Right kidney (tissue), 1 donor: ENCODE measurements around the gene NAV1.
A peak's percentile ranks its signal among the peaks of the same experiment; 100 is the strongest.
"Not testable (repeated sequence)": the region's sequence is repeated elsewhere in the genome, so short reads cannot be mapped to it uniquely, and the experiment has no call there.

Experiments used
- DNase-seq: peaks from one replicate; pipeline ENCODE4 v3.0.0-alpha.2; 2016

NAV1 gene

GRCh38 chr1:201504179-201504631 is 34.7 kb upstream of the NAV1 start:
- DNase-seq: no peak

GRCh38 chr1:201504799-201505502 is 34.0 kb upstream of the NAV1 start:
- no peak for DNase-seq

- DNase-seq: peak; percentile 42
Measured at GRCh38 chr1:201505503-201505890, 33.4 kb upstream of the NAV1 start.

- peak; percentile 61 for DNase-seq
Measured at GRCh38 chr1:201506092-201506491, 32.8 kb upstream of the NAV1 start.

GRCh38 chr1:201506557-201507359 is 32.2 kb upstream of the NAV1 start, which contains the start of gene CSRP1:
Gene CSRP1 (minus strand): TSS chr1:201507123. CDS start chr1:201496303, 10,820 bp downstream.
- peak; percentile 85 for DNase-seq

- no peak for DNase-seq
Measured at GRCh38 chr1:201507360-201507675, 31.6 kb upstream of the NAV1 start.

- DNase-seq: no peak
Measured at GRCh38 chr1:201508809-201509208, 30.1 kb upstream of the NAV1 start.

GRCh38 chr1:201509601-201510374 is 29.1 kb upstream of the NAV1 start:
- no peak for DNase-seq

- no peak for DNase-seq
Measured at GRCh38 chr1:201510734-201511133, 28.2 kb upstream of the NAV1 start.

- no peak for DNase-seq
Measured at GRCh38 chr1:201511396-201511940, 27.5 kb upstream of the NAV1 start.

- peak; percentile 72 for DNase-seq
Measured at GRCh38 chr1:201511941-201512539, 26.9 kb upstream of the NAV1 start.

GRCh38 chr1:201513498-201514243 is 25.3 kb upstream of the NAV1 start:
- no peak for DNase-seq

- no peak for DNase-seq
Measured at GRCh38 chr1:201514466-201514865, 24.5 kb upstream of the NAV1 start.

GRCh38 chr1:201515062-201515750 is 23.7 kb upstream of the NAV1 start:
- no peak for DNase-seq

GRCh38 chr1:201515895-201516294 is 23.0 kb upstream of the NAV1 start:
- no peak for DNase-seq

GRCh38 chr1:201516511-201517127 is 22.3 kb upstream of the NAV1 start:
- no peak for DNase-seq

GRCh38 chr1:201517631-201518030 is 21.3 kb upstream of the NAV1 start:
- DNase-seq: no peak

- no peak for DNase-seq
Measured at GRCh38 chr1:201518071-201518470, 20.9 kb upstream of the NAV1 start.

GRCh38 chr1:201520046-201520575 is 18.8 kb upstream of the NAV1 start:
- not testable (repeated sequence) for DNase-seq

- DNase-seq: no peak
Measured at GRCh38 chr1:201525193-201525778, 13.6 kb upstream of the NAV1 start.
